Esophagus squamous epithelium (tissue), 4 donors: ENCODE measurements around the gene TOX2.

Experiments
- POLR2A ChIP-seq, 4 donors: fragments of 450-650 bp; IDR thresholded peaks; one replicate each; pipeline ENCODE4 v1.6.1; 2017; ENCODE audit warnings: antibody characterized with exemption in 4 of 4, mild to moderate bottlenecking in 4 of 4, moderate library complexity in 3 of 4
- TF ChIP-seq, protein P1 (sequence below), 6 experiments: fragments of 450-650 bp in 4 of 6; fragments of 200-600 bp in 2 of 6; sonication (generic) in 2 of 6; IDR thresholded peaks; one replicate each; pipeline ENCODE4 v1.5.1; 2016 to 2019; ENCODE audit warnings: antibody characterized with exemption in 6 of 6, mild to moderate bottlenecking in 4 of 6, moderate library complexity in 4 of 6

DNA sequence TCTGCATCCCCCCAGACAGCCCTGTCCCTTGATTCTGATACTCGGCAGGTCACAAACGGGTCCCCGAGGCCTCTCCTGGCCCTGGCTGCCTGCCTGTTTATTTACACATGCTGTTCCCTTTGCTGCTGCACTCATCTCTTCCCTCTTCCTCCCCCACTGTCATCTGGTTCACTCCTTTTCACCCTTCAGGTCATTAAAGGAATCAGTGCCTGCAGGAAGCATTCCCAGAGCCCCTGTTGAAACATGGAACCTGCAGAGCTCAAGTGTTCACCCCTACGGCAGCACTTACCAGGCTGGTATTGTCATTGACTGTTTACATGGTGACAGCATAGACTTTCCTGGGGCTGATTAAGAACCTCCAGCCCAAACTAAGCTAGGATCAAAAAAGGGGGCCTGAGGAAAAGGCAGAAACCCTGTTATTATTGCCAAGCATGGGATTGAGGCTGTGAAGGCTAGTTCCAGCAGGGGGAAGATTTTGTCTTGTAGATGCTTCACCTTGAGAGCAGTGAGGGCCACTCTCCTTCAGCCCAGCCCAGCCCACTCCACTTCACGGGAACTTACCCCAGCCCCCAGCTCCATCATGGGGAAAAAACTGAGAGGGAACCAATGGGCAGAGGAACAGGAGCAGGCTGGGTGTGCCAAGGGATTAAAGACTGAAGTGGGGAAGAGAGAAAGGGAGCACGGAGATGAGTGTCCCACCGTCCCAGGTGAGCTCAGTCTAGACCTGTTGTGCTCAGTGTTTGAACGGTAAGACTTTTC is 199.1 kb downstream of the TOX2 start:
- TF ChIP-seq, protein P1, sequence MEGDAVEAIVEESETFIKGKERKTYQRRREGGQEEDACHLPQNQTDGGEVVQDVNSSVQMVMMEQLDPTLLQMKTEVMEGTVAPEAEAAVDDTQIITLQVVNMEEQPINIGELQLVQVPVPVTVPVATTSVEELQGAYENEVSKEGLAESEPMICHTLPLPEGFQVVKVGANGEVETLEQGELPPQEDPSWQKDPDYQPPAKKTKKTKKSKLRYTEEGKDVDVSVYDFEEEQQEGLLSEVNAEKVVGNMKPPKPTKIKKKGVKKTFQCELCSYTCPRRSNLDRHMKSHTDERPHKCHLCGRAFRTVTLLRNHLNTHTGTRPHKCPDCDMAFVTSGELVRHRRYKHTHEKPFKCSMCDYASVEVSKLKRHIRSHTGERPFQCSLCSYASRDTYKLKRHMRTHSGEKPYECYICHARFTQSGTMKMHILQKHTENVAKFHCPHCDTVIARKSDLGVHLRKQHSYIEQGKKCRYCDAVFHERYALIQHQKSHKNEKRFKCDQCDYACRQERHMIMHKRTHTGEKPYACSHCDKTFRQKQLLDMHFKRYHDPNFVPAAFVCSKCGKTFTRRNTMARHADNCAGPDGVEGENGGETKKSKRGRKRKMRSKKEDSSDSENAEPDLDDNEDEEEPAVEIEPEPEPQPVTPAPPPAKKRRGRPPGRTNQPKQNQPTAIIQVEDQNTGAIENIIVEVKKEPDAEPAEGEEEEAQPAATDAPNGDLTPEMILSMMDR (IDR thresholded peaks at IDR 0.05) = no peak
- TF ChIP-seq POLR2A (IDR thresholded peaks at IDR 0.05) = no peak
